NCI-H2196 treated with DMSO at 0.1 percent for 48 hours (cell line): Measurements from ENCODE around the gene EIPR1.
"Not testable (repeated sequence)": the region's sequence is repeated elsewhere in the genome, so short reads cannot be mapped to it uniquely, and the experiment has no call there.

Experiments
- DNase-seq: peaks from one replicate; lab custom pipeline; 2025; ENCODE audit not compliant: unreplicated experiment; lab: John Stamatoyannopoulos, UW

EIPR1 gene

DNA sequence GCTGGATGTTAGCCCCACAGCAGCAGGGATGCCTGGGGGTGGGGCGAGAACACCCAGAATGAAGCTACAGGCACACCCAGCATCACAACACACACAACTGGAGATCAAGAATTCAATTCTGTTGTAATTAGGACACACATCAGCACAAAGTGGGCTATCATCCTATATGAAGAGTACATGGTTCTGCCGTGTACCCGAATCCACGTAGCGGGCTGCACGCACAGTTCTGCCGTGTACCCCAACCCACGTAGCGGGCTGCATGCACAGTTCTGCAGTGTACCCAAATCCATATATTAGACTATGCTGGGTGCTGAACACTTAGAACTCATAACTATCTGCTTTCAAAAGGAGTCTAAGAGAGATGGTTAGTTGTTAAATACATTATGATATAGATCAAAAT is 86.5 kb downstream of the EIPR1 start:
- no peak for DNase-seq

DNA sequence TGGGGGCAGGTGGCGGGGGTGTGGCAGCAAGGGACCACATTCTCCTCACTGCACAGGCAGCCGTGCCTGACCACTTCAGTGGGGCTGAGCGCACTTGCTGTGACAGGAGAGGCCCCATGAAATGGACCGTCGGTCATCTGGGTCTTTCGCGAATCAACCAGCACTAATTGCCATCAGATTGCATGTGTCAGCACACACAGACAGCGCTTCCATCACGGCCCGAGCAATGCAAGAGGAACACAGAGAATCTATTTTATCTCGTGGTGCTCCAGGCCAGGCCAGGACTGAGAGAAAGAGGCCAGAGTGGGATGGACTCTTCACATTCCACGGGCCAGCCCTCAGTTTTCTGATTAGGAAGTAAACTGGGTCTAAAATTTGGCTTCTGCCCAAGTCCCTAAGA is 87.0 kb downstream of the EIPR1 start:
- DNase-seq = no peak

DNA sequence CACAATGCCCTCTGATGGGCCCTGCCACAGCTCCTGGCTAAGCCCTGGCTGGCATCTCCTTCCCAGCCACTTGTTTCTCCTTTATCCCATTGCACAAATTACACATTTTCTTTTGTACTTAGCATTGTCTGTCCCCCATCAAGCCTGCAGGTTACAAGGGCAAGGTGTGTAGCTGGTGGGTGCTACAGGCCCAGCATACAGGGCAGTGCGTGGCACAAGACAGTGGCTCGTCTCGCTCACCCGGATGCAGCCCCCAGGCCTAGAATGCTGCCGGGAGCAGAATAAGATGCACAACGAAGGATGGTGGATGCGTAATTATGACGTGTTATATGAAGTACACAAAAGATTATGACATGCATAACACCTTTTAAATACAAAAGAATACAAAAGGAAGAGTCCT is 87.6 kb downstream of the EIPR1 start:
- no peak for DNase-seq

DNA sequence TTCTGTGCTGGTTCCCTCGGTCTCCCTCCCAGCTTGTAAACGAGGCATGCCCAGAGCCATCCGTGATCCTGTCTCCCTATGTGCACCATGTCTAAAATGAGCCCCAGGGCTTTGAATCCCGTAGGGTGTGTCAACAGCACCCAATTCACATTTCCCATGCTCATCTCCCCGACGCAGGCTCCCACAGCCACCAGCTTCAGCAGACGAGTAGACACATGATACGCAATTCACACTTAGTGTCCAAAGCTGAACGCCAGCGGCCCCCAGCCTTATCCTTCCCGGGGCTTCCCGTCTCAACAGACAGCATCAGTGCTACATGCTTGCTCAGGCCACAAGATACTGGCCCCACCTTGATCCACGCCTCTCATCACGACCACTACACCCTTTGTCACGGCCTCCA is 88.1 kb downstream of the EIPR1 start:
- no peak for DNase-seq

DNA sequence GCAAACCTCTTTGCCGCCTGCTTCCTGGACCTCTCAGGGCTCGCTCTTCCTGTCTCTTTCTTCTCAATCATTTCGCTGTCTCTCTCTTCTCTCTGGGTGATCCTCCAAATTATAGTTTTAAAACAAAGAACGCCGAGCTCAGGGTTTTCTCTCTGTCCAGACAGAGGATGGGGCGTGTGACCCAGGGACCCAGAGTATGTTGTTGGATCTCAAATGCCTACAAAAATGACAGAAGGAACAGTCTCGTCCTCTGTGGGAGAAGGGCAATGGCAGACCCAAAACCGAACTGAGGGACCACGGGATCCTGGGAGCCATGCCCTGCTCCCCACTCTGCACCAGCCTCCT is 88.5 kb downstream of the EIPR1 start:
- no peak for DNase-seq

DNA sequence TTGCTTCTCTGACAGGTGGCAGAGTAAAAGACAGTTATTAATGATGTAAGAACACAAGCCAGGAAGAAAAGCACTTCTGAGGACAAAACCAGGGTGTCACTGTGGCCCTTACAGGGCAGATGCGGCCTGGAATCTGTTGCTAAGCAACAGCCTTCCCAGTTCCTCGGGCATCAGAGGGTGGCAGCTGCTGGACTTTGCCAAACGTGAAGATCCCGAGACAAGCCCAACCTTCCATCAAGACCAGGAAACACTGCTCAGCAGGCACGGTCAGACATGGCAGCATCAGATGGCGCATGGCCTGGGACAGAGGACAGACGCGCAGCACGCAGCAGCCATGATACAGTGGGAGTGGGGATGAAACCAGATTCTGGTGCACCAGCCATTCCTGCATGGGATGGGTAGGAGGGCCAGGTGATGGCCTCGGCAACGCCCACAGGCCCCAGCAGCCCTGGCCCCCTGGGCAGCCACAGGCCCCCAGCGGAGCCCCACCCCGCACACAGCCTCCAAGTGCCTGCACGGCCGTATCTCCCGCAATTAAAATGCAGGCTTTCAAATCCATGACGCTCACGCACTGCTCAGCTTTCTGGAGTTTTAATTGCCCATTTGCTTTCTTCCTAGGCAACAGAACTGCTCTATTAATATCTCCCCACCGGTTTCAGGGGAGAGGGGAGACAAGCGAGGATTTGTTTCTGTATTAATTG is 89.0 kb downstream of the EIPR1 start:
- no peak for DNase-seq

DNA sequence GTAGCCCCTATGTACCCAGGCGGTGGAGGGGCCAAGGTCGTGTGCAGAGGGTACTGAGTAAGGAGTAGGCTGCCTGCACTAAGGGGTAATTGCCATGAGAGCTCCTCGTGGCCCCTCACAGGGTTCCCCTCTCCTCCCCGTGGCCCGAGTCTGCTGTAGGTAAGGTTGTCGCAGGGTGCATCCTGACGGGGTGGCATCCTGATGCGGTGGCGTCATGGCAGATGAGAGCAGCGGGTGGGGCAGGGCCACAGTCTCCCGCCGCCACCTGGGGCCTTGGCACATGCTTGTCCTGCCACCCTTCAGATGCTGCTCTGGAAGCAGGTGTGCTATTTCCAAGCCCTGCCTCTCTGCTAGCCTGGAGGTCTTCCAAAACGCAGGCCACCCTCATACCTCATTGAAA is 89.7 kb downstream of the EIPR1 start:
- no peak for DNase-seq

DNA sequence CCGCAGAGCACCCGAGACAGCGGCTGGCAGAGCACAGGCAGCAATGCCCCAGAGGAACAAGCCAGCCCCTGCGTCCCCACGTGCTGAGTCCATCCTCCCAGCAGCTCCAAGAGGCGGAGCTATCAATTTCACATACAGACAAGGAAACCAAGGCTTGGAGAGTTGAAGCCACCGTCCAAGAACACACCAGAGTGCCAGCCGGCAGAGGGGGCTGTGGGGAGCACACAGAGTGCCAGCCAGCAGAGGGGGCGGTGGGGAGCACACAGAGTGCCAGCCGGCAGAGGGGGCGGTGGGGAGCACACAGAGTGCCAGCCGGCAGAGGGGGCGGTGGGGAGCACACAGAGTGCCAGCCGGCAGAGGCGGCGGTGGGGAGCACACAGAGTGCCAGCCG is 91.0 kb downstream of the EIPR1 start:
- DNase-seq = not testable (repeated sequence)

DNA sequence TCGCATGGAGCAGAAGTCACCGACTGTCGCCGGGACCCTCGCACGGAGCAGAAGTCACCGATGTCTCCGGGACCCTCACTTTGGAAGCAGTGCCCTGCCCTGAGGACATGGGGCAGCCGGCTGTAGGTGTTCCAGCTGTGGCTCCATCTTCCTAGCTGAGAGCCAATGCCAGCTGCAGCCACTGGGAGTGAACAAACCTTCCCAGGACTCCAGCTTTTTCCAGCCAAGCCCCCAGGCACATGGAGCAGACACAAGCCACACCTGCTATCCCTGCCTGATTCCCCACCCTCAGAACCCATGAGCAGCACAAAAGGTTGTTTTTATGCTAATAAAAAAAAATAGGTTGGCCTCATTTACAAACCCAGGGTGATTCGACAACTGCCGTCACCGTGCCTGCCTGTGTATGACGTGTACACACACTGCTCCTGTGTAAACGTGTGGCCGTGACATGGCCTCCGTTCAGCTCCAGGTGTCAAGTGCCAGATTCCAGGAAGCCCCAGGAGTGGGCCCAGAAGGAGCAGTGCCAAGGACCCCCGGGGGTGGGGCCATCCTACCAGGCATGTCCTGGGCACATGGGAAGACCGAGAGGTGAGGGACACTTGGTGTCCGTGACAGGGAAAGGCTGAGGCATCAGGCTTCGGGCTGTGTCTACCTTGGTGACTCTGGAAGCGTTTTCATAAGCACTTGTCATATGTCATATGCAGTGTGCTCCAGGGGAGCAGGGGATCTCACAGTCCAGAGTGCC is 91.5 kb downstream of the EIPR1 start:
- DNase-seq = no peak

DNA sequence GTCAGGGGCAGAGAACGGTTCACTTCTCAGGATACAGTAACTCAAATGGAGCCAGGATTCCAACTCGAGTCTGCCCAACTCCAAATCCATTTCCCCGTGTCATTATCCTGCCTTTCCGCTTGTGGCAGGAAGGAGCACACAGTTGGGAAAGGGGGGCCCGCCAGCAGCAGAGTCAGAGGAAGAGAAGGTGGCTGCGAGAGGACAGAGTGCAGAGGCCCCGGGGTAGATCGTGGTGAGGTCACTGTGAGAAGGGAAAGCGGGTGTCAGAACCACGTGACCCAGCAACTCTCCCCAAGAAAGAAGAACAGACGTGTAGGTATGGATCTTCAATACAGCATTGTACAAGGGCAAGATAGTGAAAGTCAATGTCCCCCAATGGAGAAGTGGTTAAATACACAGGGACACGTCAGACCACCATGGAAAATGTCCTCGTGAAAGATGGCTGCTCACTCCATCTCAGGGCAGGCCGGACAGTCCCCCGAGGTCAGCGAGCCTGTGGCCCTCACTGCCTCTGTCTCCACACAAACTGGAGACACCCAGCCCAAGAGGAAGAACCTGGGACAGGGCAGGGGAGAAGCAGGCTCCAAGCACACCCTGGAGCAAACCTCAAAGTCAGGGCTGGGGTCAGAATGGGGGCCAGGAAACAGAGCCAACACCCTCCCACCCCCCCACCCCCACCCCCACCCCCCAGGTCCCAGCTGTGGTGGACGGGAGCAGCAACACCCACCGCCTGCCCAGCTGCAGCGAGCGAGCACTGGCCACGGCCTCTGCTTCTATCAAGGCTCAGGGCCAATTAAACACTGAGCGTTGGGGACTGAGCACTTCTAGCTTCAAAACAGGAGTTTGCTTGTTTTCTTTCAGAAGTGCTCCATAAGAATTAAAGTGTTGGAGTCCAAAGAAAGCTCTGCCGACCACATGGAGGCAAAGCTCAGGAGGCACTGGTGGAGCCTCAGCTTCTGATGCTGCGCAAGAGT is 92.7 kb downstream of the EIPR1 start:
- DNase-seq = no peak

DNA sequence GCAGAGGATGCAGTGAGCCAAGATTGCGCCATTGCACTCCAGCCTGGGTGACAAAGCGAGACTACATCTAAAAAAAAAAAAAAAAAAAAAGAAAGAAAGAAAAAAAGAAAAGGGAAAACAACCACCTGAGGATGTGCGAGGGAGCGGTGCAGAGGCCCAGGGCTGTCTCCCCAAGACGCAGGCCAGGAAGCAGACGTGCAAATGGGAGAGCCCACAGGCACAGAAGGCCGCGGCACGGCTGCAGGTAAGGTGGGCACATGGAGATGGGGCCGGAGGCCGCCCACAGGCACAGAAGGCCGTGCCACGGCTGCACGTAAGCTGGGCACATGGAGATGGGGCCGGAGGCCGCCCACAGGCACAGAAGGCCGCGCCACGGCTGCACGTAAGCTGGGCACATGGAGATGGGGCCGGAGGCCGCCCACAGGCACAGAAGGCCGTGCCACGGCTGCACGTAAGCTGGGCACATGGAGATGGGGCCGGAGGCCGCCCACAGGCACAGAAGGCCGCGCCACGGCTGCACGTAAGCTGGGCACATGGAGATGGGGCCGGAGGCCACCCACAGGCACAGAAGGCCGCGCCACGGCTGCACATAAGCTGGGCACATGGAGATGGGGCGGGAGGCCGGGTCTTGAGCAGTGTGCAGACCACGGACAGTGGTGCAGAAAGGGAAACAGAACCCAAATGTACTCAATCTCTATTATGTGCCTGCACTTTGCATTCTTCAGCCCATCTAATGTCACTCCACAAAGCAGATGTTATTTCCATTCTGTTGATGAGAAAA is 93.6 kb downstream of the EIPR1 start:
- not testable (repeated sequence) for DNase-seq

DNA sequence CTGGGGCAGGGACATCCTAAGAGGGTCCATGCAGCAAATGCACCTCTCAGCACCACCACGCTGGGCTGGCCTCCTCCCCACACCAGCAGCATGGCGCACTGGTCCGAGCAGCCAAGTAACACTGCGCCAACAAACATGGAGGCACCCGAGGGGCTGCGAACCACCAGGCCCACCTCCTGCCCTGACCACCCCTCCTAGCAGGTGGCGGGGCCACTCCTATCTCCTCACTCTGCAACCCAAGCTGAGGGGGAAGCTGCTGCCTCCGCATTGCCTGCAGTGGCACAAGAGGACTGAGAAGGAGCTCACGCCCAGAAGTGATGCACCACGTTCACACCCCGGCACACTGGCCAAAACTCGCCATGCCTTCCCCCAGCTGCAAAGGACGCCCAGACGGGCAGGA is 94.4 kb downstream of the EIPR1 start:
- DNase-seq = no peak

DNA sequence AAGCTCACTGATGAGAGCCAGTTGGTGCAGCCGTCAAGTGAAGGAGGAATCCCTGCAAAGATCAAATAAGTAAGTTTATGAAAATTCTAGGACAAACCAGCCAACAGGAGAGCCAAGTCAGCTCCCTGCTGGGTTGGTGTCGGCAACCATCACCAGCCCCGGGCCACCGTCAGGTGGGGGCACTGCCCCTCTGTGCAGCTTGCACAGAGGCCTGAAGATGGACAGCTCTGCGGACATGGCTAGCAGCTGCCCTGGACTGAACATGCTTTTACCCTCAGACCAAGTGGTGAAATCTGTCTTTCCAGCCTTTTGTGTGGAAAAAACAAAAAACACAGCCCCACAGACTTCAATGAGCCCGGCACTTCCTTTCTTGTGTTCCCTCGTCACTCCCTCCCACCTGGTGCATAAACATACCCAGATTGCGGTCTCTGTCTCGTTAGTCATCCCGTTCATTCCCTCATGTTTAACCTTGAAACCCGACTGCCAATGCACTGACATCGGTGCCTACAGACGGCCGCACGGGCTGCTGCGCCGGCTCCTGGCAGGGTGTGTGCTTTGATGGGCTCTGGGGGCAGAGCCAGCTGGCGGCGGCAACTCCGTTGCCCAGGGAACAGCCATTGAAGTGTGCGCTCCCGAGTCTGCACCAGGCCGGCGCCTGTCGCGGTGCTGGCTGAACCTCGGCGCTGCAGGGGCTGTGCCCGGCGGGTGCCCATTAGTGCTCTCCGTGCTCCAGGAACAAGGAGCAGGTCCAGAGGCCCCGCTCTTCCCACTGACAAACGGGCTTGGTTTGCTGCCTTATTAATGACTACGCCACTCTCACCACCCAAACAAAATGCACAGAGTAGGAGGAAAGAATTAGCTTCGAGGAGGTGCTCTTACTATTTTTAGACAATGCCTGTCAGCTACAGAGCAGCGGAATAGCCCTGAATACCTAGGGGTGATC is 95.3 kb downstream of the EIPR1 start:
- DNase-seq = peak; percentile 89

DNA sequence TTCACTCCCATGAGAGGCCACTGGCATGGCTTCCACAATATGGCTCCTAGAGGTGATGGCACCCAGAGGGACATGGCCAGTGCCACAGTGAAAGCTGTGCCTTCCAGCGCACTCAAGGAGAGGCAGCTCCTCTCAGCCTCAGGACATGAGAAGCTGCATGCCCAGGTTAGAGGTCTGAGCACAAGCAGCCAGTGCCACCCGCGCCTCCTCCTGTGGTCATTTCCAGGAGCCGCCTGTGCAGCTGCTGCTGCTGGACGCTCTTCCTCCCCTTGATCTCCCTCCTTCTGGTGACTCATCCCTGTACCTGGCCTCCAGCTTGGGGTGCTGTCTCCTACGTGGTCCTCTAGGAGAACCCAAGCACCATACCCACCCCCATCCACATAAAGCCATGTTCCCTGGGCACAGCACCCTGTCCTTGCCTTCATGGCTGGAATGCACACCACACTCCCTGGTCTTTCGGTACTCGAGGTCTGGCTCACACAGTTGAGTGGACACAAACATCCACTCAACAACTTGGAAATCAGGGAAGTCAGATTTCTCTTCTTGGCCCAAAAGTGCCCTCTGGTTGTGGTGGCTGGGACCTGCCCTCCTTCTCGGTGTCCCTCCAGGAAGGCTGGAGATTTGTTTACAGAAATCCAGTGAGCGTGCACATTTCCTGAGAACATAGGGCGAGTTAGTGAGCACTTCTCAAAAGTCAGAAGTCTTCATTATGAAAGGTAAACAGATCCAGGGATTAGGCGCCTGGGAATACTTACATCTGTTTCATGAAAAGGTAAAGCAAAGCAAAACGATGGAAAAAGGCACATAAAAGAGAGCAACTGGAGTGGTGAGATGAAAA is 96.7 kb downstream of the EIPR1 start:
- no peak for DNase-seq

DNA sequence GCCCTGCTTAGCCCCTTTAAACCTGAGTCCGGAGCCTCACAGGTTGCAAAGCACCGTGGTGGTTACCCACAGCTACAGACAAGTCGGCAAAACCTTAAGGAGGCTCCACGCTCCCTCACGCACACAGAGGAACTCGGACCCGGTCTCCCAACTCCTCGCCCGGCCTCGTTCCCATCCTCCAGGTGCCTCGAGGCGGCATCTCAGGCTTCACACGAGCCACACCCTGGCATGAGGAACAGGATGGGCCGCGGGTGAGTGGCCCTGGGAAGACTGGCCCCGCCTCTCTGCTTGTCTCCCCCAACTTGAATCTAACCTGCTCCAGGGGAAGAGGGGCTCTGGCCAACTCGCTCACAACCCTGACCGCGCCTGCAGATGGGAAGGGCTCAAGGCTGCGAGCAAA is 97.4 kb downstream of the EIPR1 start:
- DNase-seq = no peak

DNA sequence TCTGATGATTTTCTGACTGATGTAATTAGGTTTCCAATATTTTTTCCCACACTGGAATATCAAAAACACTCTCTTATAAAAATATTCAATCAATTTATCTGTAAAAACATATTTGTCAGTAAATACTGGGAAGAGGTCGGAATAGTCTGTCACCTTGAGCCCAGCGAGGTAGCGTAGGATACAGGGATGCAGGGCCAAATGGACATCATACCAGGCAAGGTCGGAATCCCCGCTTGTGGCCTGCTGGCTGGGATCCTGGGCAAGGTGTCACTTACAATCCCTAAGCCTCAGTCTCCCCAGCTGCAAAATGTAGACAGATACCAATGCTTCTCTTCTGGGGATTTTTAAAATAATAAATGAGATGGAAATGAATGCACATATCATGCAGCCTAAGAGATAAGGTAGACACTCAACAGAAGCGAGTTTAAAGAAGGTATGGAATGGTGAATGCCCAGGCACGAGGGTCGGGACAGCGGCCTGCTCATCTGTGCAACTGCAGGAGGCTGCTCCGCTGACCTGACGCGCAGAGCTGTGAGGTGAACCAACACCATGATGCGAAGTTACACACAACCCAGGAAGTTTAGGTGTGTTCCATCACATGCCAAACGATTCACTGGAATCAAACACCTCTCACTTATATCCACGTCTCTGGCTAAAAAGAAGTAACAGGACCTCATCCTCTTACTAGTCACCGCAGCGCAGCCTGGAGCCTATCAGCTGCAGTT is 98.2 kb downstream of the EIPR1 start:
- DNase-seq = no peak

DNA sequence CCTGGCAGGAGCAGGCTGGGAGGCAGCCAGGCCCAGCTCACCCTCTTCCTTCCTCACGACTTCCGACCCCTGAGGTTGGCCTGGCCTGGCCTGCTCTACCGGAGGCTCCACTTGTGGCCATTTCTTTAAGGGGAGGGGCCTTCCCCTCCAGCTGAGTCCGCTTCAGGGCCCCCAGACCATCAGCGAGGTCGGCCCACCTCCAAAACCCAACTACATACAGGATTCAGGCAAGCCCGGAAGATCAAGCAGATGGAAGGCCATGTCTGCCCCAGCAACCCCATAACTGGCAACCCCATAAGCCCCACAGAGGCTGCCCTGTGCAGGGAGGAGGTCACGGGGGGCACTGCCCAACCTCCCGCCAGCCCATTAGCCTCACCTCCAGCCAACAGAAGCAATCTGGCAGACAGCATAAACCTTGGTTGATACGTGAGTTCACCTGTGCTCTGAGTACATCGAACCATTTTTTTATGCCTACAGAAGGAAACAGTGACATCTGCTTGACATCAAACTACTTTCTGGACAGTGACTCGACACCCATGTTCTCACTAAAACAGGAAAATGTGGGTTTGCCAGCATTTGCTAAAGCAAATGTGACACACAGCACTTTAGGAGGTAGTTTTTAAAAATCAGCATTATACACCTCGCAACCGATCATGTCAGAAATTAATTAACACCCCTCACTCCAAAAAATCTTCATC is 98.9 kb downstream of the EIPR1 start:
- DNase-seq = no peak
